Breast epithelium (tissue), 3 donors: ENCODE measurements around the gene FABP1.

Experiments used
- CTCF ChIP-seq, 3 donors: fragments of 450-650 bp; IDR thresholded peaks; one replicate each; pipeline ENCODE4 v1.5.1; 2016 to 2017; ENCODE audit warnings: antibody characterized with exemption in 3 of 3, mild to moderate bottlenecking in 3 of 3, moderate library complexity in 3 of 3
- POLR2A ChIP-seq: fragments of 450-650 bp; IDR thresholded peaks from one replicate; pipeline ENCODE4 v1.6.1; 2016; ENCODE audit warnings: antibody characterized with exemption, mild to moderate bottlenecking, moderate library complexity
- POLR2AphosphoS5 ChIP-seq, 3 donors: sonication (generic); formaldehyde crosslinking; IDR thresholded peaks; one replicate each; pipeline ENCODE4 v1.6.1; 2017; ENCODE audit warnings: antibody characterized with exemption in 3 of 3

- TF ChIP-seq POLR2A (no peak), CTCF (IDR thresholded peaks at IDR 0.05) (no peak), POLR2AphosphoS5 (IDR thresholded peaks at IDR 0.05) (no peak)
These were observed 32.8 kb downstream of the FABP1 start for GRCh38 chr2:88095022-88095421.
